ENCODE measurements around the gene GPR55.

The GPR55 gene

GRCh38 chr2:230933521-230934180 is 8.6 kb upstream of the GPR55 start:
- no peak for DNase-seq

- DNase-seq: no peak
Measured at GRCh38 chr2:230932556-230933511, 7.8 kb upstream of the GPR55 start.

- no peak for DNase-seq
Measured at GRCh38 chr2:230931556-230932231, 6.7 kb upstream of the GPR55 start.

- DNase-seq: no peak
Measured at GRCh38 chr2:230930928-230931555, 6.0 kb upstream of the GPR55 start.

- no peak for DNase-seq
Measured at GRCh38 chr2:230930149-230930780, 5.2 kb upstream of the GPR55 start.

GRCh38 chr2:230929381-230930148 is 4.5 kb upstream of the GPR55 start:
- no peak for DNase-seq

- no peak for DNase-seq
Measured at GRCh38 chr2:230928701-230929380, 3.8 kb upstream of the GPR55 start.

GRCh38 chr2:230927711-230928341 is 2.8 kb upstream of the GPR55 start:
- no peak for DNase-seq

- DNase-seq: no peak
Measured at GRCh38 chr2:230925879-230926765, 1.1 kb upstream of the GPR55 start.

- no peak for DNase-seq
Measured at GRCh38 chr2:230925443-230925878, 419 bp upstream of the GPR55 start.

- no peak for DNase-seq
Measured at GRCh38 chr2:230924092-230924469, 961 bp downstream of the GPR55 start.

GRCh38 chr2:230922951-230923717 is 1.9 kb downstream of the GPR55 start:
- DNase-seq: no peak

GRCh38 chr2:230921806-230922595 is 3.0 kb downstream of the GPR55 start:
- DNase-seq: no peak

- no peak for DNase-seq
Measured at GRCh38 chr2:230920167-230920566, 4.9 kb downstream of the GPR55 start.

- no peak for DNase-seq
Measured at GRCh38 chr2:230919681-230920080, 5.4 kb downstream of the GPR55 start.

GRCh38 chr2:230919240-230919639 is 5.8 kb downstream of the GPR55 start:
- no peak for DNase-seq

- no peak for DNase-seq
Measured at GRCh38 chr2:230916218-230916617, 8.8 kb downstream of the GPR55 start.

GRCh38 chr2:230915319-230915718 is 9.7 kb downstream of the GPR55 start:
- no peak for DNase-seq
